ENCODE results near the gene ESRRA.
A peak's percentile ranks its signal among the peaks of the same experiment; 100 is the strongest.

Gene ESRRA

GRCh38 chr11:64357904-64358535 is 52.7 kb downstream of the ESRRA start:
- no peak for DNase-seq (ENCODE audit: low read depth, low spot score)
- Histone ChIP-seq H3K4me3 (peak overlapping the region; percentile 84), H3K9me3 (ENCODE audit: low read depth, low read length) (no peaks in the 10 kb centered on the region), H3K9ac (ENCODE audit: insufficient read length) (no peak overlapping the region), H3K36me3 (ENCODE audit: insufficient read depth, low read length) (no peaks in the 10 kb centered on the region; the same call in 1 of the 2 replicates), H3K27ac (no peak overlapping the region)
- TF ChIP-seq POLR2AphosphoS5 (IDR thresholded peaks at IDR 0.05; ENCODE audit: borderline replicate concordance, low read depth, low read length) (no peak), FOXP2 (optimal IDR thresholded peaks at IDR 0.05; ENCODE audit: control extremely low read depth, extremely low read length, insufficient read depth) (no peak)

DNA sequence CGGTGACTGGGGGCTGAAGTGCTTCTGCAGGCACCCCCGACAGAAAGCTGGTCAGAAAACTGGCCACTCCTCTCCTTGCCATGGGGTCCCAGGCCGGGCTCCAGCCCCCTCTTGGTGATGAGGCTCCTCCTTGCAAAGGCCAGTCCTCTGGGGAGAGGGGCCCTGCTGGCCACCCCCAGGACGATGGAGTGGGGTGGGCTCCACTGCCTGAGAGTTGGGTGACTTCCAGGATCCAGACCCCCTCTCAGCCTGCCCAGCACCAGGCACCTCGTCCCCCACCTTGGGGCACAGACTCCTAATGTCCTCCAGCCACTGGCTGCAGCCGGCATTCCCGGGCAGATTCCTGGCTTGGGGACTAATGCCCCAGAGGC is 53.2 kb downstream of the ESRRA start:
- TF ChIP-seq EZH2 (IDR thresholded peaks at IDR 0.05) (no peak), POLR2AphosphoS5 (IDR thresholded peaks at IDR 0.05; ENCODE audit: borderline replicate concordance, low read depth, low read length) (no peak), FOXP2 (optimal IDR thresholded peaks at IDR 0.05; ENCODE audit: control extremely low read depth, extremely low read length, insufficient read depth) (no peak)
- Histone ChIP-seq H3K4me3 (peak overlapping the region; percentile 84), H3K9me3 (ENCODE audit: low read depth, low read length) (no peaks in the 10 kb centered on the region), H3K9ac (ENCODE audit: insufficient read length) (no peak overlapping the region), H3K27ac (no peak overlapping the region), H3K36me3 (ENCODE audit: insufficient read depth, low read length) (no peaks in the 10 kb centered on the region; the same call in 1 of the 2 replicates)
- DNase-seq (ENCODE audit: low read depth, low spot score), result no peak

DNA sequence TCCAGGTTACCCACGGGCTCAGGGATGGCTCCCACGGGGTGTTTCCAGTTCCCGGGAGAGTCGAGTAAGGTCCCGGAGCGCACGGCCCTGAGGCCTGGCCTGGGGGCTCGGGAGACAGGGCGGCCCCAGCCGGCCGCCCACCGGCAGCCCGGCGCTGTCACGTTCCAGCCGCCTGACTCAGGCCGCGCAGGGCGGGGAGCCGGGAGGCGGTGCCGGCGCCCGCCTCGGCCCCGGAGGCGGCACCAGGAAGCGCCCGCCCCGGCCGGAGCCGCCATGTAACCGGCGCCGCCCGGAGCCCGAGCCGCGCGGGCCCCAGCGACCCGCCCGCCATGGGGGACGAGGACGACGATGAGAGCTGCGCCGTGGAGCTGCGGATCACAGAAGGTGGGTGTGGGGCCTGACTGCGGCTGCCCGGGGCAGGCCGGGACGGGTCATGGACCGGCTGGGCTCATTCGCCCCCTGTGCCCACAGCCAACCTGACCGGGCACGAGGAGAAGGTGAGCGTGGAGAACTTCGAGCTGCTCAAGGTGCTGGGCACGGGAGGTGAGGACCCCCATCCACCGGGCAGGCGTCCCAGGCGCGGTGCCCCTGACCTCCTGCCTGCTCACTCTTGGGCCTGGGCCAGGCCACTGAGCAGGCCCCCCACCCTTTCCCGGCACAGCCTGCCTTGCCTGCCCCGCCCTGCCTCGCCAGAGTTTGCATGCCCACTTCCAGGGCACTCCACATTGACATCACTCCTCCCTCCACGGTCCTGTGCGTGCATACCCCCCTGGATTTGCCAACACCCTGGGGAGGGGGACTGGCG is 53.8 kb downstream of the ESRRA start, which contains the start of gene RPS6KA4:
TSS of gene RPS6KA4 (plus strand) at position 256 of the 805 bp plus-strand sequence. CDS start at position 330, 74 bp downstream.
- Histone ChIP-seq H3K9ac (ENCODE audit: insufficient read length) (peak within 1 kb of the TSS; percentile 71), H3K9me3 (ENCODE audit: low read depth, low read length) (no peaks in the 10 kb centered on the region), H3K36me3 (ENCODE audit: insufficient read depth, low read length) (no peaks in the 10 kb centered on the region; the same call in 1 of the 2 replicates), H3K27ac (no peak within 1 kb of the TSS), H3K4me3 (peak within 1 kb of the TSS; percentile 84)
- no peak for DNase-seq (ENCODE audit: low read depth, low spot score)
- TF ChIP-seq EZH2 (IDR thresholded peaks at IDR 0.05), result no peak
- TF ChIP-seq POLR2AphosphoS5 (IDR thresholded peaks at IDR 0.05; ENCODE audit: borderline replicate concordance, low read depth, low read length), result peak; percentile 37; the same call in 1 of the 2 replicates

DNA sequence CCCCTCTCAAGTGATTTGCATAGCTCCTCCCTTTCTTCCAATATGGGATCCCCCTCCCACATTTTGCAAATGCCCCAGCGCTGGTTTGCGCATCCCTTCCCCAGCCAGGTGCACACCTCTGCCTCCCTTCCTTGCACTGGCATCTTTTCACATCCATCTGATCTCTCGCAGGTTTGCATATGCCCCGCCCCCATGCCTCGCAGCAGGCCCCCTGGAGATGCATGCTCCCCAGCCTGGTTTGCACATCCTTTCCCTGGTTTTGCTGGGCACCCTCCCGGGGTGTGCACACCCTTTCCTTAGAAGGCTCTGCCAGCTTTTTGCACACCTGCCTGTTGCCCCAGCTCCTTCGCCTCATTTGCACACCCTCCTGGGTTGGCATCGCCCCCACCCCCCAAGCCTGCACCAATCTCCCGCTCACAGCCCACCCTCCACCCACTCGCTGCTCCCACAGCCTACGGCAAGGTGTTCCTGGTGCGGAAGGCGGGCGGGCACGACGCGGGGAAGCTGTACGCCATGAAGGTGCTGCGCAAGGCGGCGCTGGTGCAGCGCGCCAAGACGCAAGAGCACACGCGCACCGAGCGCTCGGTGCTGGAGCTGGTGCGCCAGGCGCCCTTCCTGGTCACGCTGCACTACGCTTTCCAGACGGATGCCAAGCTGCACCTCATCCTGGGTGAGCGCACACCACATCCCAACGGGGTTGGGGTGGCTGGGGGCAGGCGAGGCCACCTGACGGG is 54.6 kb downstream of the ESRRA start:
- H3K27ac ChIP-seq, result no peak overlapping the region
- H3K4me3 ChIP-seq, result peak overlapping the region; percentile 84
- no peak overlapping the region for H3K9ac ChIP-seq (ENCODE audit: insufficient read length)
- no peaks in the 10 kb centered on the region for H3K9me3 ChIP-seq (ENCODE audit: low read depth, low read length)
- no peak for TF ChIP-seq POLR2AphosphoS5 (IDR thresholded peaks at IDR 0.05; ENCODE audit: borderline replicate concordance, low read depth, low read length)
- no peak for TF ChIP-seq EZH2 (IDR thresholded peaks at IDR 0.05)
- no peak for TF ChIP-seq FOXP2 (optimal IDR thresholded peaks at IDR 0.05; ENCODE audit: control extremely low read depth, extremely low read length, insufficient read depth)
- no peaks in the 10 kb centered on the region; the same call in 1 of the 2 replicates for H3K36me3 ChIP-seq (ENCODE audit: insufficient read depth, low read length)
- DNase-seq (ENCODE audit: low read depth, low spot score), result no peak

DNA sequence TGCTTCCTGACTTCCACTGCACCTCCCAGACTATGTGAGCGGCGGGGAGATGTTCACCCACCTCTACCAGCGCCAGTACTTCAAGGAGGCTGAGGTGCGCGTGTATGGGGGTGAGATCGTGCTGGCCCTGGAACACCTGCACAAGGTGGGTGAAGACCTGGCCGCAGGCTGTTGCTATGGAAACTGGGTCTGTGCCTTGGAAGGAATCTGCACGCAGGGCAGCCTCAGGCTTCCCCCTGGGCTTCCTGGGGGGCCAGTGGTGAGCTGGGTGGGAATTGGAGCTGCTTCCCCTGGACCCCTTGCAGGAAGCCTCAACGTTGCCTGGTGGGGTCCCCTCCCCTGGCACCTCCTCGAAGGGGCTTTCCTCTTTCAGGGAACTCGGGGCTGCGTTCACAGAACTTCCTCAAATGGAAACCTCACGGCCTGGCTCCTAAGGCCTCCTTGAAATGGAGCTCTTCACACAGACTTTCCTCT is 55.2 kb downstream of the ESRRA start:
- H3K36me3 ChIP-seq (ENCODE audit: insufficient read depth, low read length), result no peaks in the 10 kb centered on the region; the same call in 1 of the 2 replicates
- TF ChIP-seq FOXP2 (optimal IDR thresholded peaks at IDR 0.05; ENCODE audit: control extremely low read depth, extremely low read length, insufficient read depth), result no peak
- TF ChIP-seq EZH2 (IDR thresholded peaks at IDR 0.05), result no peak
- no peak for TF ChIP-seq POLR2AphosphoS5 (IDR thresholded peaks at IDR 0.05; ENCODE audit: borderline replicate concordance, low read depth, low read length)
- no peaks in the 10 kb centered on the region for H3K9me3 ChIP-seq (ENCODE audit: low read depth, low read length)
- no peak overlapping the region for H3K27ac ChIP-seq
- no peak overlapping the region for H3K9ac ChIP-seq (ENCODE audit: insufficient read length)
- no peak for DNase-seq (ENCODE audit: low read depth, low spot score)
- H3K4me3 ChIP-seq, result no peak overlapping the region

- peaks cover 4% of the 10 kb centered on the region; the same call in 1 of the 2 replicates for H3K36me3 ChIP-seq (ENCODE audit: insufficient read depth, low read length)
- H3K9me3 ChIP-seq (ENCODE audit: low read depth, low read length), result no peaks in the 10 kb centered on the region
- no peak overlapping the region for H3K27ac ChIP-seq
- H3K4me3 ChIP-seq, result no peak overlapping the region
- TF ChIP-seq POLR2AphosphoS5 (IDR thresholded peaks at IDR 0.05; ENCODE audit: borderline replicate concordance, low read depth, low read length) (no peak), FOXP2 (optimal IDR thresholded peaks at IDR 0.05; ENCODE audit: control extremely low read depth, extremely low read length, insufficient read depth) (no peak), EZH2 (IDR thresholded peaks at IDR 0.05) (no peak)
- DNase-seq (ENCODE audit: low read depth, low spot score), result no peak
- H3K9ac ChIP-seq (ENCODE audit: insufficient read length), result no peak overlapping the region
Observed at GRCh38 chr11:64361659-64362058, 56.3 kb downstream of the ESRRA start.

DNA sequence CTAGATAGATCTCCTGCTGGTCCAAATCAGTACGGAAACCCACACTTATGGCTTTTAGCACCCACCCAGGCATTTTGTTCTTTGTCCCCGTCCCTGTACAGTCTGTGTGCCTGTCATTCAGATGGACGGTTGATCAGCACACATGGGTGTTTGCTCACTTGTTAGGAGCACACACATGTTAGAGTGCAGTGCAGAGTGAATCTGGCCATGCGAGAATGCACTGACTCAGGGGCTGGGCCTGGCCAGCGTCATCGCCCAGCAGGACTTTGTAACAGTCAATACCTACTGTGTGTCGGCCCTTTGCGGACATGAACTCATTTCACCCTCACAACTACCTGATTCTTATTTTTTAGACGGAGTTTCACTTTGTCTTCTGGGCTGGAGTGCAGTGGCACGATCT is 57.0 kb downstream of the ESRRA start:
- Histone ChIP-seq H3K9me3 (ENCODE audit: low read depth, low read length) (no peaks in the 10 kb centered on the region), H3K4me3 (no peak overlapping the region), H3K36me3 (ENCODE audit: insufficient read depth, low read length) (peaks cover 5% of the 10 kb centered on the region; the same call in 1 of the 2 replicates), H3K27ac (no peak overlapping the region), H3K9ac (ENCODE audit: insufficient read length) (no peak overlapping the region)
- no peak for DNase-seq (ENCODE audit: low read depth, low spot score)
- TF ChIP-seq EZH2 (IDR thresholded peaks at IDR 0.05), result no peak
- TF ChIP-seq FOXP2 (optimal IDR thresholded peaks at IDR 0.05; ENCODE audit: control extremely low read depth, extremely low read length, insufficient read depth), result no peak
- no peak for TF ChIP-seq POLR2AphosphoS5 (IDR thresholded peaks at IDR 0.05; ENCODE audit: borderline replicate concordance, low read depth, low read length)

- Histone ChIP-seq H3K9me3 (ENCODE audit: low read depth, low read length) (no peaks in the 10 kb centered on the region), H3K36me3 (ENCODE audit: insufficient read depth, low read length) (peaks cover 5% of the 10 kb centered on the region; the same call in 1 of the 2 replicates), H3K4me3 (no peak overlapping the region), H3K27ac (no peak overlapping the region), H3K9ac (ENCODE audit: insufficient read length) (no peak overlapping the region)
- TF ChIP-seq POLR2AphosphoS5 (IDR thresholded peaks at IDR 0.05; ENCODE audit: borderline replicate concordance, low read depth, low read length) (no peak), FOXP2 (optimal IDR thresholded peaks at IDR 0.05; ENCODE audit: control extremely low read depth, extremely low read length, insufficient read depth) (no peak), EZH2 (IDR thresholded peaks at IDR 0.05) (no peak)
- DNase-seq (ENCODE audit: low read depth, low spot score), result no peak
Observed at GRCh38 chr11:64364435-64364834, 59.1 kb downstream of the ESRRA start.
